ENCODE measurements around the gene NUP210.
A peak's percentile ranks its signal among the peaks of the same experiment; 100 is the strongest.
"Not testable (repeated sequence)": the region's sequence is repeated elsewhere in the genome, so short reads cannot be mapped to it uniquely, and the experiment has no call there.

NUP210 gene

DNA sequence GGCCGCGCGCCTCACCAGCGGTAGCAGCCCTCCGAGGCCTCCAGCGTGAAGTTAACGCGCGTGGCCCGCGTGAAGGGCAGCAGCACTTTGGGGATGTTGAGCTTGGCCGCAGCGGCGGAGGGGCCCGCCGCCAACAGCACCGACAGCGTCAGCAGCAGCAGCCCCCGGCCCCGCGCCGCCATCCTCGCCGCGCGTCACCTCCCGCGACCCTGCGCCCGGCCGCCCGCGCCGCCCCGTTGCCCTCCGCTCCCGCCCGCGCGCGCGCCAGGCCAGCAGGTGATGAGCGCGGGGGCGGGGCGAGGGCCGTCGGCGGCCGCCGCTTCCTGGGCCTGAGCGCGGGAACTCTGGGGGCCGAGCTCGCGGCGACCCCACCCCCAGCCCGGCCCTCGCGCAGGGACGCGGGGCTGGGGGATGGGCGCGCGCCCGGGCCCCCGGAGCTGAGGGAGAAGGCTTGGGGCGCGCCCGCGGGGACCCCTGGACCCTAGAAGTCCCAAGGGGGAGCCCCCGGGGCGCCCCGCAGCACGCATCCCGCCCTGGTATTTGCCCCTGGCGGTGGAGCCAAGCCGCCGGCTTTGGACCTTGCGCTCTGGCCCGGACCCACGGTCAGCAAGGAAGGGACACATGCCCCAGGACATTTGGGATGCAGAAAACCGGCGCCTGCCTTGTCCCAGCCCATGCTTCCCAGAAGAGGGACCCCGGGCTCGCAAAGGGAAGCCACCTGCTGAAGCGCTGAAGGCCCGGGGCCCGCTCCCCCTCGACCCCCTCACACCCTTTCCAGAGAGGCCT, at the start of gene NUP210:
Gene NUP210 (minus strand): TSS at position 278 of the 786 bp plus-strand sequence. CDS start 96 bp downstream, at position 182.
- DNase-seq = peak in 14 of 56 donors; percentile 18 to 75 (median 46)

DNA sequence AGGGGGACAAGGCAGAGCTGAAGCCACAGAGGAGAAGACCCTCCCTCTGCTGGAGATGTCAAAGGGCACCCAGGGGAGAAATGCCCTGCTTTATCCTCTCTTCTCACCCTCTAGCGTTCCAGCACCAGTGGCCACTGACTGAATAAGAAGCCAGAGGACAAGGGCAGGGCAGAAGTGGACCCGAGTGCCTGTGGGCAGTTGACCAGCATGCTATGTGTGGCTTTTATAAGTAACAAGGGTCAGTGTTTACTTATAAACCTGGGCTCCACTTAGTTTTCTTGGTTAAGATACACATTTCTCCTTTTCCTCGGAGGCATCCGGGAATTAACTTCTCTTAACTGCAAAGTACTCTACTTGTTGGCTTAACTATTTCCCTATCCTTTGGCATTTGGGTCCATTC, 46.7 kb upstream of the NUP210 start:
- DNase-seq = no peak

- no peak for DNase-seq
Observed at GRCh38 chr3:13465236-13465873, 45.2 kb upstream of the NUP210 start.

DNA sequence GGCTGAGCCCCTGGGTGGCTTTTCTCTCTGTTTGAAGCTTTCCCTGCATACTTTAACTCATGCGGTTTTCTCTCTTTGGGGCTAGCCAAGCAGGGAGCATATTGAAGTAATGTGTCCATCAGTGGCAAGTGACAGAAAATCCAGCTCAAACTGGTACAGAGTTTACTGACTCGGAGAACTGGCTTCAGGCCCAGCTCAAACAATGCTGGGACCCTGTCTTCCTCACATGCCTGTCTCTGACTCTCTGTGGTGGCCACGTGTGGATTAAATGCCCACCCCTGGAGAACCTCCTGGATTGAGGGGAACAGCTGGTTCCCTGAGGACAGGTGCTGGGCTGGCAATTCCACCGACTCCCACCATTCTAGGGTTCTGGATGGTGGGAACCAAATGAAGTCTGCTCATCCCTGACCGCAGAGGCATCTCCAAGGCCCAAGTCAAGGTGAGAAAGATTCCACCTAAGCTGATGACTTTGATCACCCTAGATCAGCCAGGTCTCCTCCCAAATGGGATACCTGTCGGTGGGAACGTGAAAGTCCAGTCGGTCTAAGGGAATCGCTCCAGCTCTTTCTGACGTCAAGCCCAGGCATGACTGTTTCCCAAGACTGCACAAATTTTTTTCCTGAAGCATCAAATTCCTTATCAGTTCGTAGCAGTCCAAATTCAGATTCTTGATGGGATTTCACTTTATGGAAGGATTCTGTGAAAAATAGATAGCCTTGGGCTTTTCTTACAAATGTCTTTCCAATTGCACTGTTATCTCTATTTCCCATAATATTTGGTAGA, 43.7 kb upstream of the NUP210 start:
- DNase-seq = peak in 23 of 56 donors; percentile 8 to 71 (median 35)

DNA sequence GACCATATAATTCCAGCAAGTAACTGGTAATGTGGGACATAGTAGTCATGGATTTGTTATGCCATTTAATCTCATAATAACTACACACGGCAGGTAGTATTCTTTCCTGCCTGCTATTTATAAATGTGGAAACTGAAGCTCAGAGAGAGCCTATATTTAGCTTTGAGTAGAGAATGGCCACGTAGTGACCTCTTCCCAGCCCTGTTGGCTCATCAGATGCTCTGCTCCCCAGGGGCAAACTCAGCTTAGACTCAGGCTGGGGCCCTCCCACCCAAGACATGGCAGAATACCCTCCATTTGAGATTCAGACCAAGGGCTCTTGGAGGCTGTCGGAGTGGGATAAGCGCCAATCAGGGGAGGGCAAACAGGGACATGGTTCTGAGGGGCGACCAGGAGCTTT, 42.7 kb upstream of the NUP210 start:
- DNase-seq = no peak

DNA sequence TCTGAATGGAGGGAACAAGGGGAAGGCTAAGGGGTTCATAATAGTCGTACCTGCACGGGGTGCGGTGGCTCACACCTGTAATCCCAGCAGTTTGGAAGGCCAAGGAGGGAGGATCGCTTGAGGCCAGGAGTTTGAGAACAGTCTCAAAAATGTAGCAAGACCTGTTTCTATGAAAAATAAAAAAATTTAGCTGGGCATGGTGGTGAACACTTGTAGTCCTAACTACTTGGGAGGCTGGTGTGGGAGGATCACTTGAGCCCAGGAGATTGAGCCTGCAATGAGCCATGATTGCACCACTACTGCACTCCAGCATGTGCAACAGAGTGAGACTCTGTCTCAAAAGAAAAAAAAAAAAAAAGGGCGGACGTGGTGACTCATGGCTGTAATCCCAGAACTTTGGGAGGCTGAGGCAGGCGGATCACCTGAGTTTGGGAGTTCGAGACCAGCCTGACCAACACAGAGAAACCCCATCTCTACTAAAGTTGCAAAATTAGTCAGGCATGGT, 42.1 kb upstream of the NUP210 start:
- DNase-seq = no peak

GRCh38 chr3:13461169-13462124, 41.3 kb upstream of the NUP210 start:
- DNase-seq = peak in 12 of 56 donors; percentile 5 to 53 (median 16)

DNA sequence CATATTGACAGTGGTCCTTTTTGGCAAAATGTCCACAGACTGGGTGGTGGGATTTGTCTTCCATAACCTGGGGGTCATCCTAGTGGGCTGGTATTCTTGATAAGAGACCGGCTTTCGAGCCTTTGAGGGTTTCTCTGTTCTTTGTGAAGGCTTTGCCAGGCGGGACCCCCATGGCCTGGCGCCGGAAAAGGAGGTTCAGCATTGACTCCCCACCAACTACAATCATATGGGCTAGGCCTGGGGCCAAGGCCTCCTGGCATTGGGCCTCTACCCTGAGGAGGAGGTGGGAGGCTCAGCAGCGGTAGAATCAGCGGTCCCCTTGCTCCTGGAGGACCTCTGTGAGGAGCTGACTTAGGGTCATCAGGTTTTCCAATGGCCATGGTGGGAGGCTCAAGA, 40.2 kb upstream of the NUP210 start:
- no peak for DNase-seq

DNA sequence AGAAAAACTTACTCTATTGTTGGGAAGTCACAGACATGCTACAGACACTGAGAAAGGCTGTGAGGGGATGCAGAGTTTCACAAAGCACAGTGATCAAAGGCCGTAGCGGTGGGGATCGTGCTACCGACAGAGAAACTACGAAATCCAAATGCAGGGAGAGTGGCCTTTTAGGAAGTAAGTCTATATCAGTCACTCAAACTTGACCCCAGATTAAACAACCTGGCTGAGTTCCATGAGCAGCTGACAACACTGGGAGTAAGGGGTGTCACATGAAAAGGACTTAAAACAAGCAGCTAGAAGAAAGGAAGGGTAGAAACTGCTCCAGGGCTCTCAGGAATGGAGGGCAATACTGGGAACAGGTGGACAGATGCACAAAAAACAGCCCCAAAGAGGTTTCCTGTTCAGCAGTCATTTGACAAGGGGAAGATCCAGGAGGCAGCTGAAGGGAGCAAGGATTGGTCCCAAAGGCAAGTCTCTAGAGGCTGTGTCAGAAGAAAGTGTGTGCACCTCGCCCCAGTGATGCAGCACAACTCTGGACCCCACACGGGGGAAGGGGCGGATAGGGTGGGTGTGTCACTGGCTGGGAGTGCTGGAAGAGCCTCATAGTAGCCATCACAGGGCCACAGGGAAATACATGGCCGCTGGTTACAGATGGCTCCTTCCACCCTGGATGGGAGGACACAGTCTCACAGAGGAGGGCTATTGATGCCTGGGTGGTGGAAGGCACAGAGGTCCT, 39.7 kb upstream of the NUP210 start:
- no peak for DNase-seq

DNA sequence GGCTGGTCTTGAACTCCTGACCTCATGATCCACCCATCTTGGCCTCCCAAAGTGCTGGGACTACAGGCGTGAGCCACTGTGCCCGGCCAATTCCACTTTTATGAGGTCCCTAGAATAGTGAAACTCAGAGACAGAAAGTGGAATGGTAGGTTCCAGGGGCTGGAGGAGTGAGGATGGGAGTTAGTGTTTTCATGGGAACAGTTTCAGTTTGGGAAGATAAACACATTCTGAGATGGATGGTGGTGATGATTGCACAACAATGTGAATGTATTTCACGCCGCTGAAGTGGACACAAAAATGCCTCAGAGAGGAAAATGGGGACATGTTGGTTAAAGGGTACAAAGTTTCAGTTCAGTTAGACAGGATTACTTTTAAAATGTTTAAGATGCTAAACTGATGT, 37.5 kb upstream of the NUP210 start:
- no peak for DNase-seq

- DNase-seq = no peak
Observed at GRCh38 chr3:13455644-13456043, 35.5 kb upstream of the NUP210 start.

DNA sequence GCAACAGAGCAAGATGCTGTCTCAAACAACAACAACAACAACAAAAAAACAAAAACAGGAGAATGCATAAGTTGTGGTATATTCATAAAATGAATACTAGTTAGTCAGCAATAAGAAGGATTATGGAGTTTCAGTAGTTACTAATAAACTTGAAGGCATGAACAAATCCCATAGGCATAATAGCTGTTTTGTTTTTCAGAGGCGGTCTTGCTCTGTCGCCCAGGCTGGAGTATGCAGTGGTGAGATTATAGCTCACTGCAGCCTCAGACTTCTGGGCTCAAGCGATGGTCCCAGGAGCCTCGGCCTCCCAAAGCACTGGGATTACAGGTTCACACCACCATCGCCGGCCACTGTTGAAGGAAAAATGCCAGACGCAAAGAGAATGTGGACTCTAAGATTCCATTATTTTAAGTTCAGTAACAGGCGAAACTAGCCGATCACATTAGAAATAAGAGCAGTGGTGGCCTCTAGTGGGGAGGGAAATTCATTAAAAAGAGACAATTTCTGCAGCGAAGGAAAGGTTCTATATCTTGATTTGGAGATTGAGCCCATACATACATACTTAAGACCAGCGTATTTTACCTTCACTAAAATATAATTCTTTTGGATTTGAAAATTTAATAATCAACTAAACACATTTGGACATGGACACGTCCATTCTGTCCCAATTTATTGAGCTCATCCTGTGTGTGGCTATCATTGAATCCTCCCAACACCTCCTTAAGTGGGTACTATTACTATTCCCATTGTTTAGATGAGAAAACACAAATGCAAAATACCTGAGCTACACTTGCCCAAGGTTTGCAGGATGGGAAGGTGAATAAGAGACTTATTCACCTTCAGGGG, 32.6 kb upstream of the NUP210 start:
- peak in 42 of 56 donors; percentile 12 to 79 (median 40) for DNase-seq

DNA sequence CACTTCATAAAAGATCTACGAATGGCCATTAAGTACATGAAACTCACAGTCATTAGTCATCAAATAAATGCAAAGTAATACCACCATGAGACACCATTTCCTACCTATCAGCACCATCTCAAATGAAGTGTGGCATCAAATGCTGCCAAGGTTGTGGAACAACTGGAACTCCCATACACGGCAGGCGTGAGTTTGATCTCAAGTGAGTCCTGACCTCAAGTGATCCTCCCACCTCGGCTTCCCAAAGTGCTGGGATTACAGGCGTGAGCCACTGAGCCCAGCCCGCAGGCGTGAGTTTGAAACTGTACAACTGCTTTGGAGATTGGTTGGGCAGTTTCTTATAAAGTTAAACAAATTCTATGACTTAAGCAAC, 31.2 kb upstream of the NUP210 start:
- peak in 1 of 56 donors; percentile 36 for DNase-seq

GRCh38 chr3:13442882-13443281, 22.8 kb upstream of the NUP210 start:
- not testable (repeated sequence) for DNase-seq

DNA sequence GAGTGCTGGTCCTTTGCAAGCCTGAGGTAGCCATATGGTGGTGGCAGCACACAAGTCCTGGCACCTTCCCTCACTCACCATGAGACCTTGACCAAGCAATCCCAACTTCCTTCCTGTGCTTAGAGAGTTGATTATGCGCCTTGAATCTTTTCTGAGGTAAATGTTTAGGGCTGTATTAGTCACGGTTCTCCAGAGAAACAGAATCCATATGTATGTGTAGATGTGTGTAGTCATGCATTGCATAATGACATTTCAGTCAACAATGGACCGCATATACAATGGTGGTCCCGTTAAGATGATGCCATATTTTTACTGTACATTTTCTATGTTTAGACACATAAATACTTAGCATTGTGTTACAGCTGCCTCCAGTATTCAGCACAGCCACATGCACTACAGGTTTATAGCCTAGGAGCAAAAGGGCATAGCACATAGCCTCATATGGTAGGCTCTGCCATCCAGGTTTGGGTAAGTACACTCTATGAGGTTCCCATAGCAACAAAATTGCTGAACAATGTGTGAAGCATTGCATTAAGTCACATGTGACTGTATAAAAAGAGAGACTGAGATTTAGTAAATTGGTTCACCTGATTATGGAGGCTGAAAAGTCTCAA, 20.2 kb upstream of the NUP210 start:
- no peak for DNase-seq

DNA sequence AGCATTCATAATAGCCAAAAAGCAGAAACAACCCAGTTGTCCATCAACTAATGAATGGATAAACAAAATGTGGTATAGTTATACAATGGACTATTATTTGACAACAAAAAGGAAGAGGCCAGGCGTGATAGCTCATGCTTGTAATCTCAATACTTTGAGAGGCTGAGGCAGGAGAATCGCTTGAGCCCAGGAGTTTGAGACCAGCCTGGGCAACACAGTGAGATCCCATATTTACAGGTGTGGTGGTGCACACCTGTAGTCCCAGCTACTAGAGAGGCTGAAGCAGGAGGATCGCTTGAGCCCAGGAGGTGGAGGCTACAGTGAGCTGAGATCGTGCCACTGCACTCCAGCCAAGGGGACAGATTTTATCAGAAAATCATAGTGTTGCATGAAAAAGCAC, 16.1 kb upstream of the NUP210 start:
- DNase-seq = not testable (repeated sequence)

DNA sequence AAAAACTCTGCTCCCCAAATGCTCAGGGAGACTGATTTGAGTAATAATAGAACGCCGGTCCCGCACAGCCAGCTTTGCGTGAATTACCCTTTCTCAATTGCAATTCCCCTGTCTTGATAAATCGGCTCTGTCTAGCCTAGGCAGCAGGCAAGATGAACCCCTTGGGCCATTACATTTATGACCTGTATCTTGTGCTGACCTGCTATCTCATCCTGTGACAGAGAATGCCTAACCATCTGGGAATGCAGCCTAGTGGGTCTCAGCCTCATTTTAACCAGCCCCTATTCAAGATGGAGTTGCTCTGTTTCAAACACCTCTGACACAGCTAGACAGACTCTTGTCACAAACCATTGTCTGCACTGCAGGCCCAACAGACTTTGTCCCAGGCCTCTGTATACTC, 13.8 kb upstream of the NUP210 start:
- DNase-seq = no peak

- no peak for DNase-seq
Observed at GRCh38 chr3:13432093-13432492, 12.0 kb upstream of the NUP210 start.

All from nucleus accumbens (tissue), 56 donors.